Stimulated activated naive CD4-positive, alpha-beta T cell treated with Interleukin-2 at 50 U/mL for 16 hours (primary cell): ENCODE measurements around the gene ADCY3.

Source experiments
- DNase-seq: peaks from one replicate; lab custom pipeline; 2025; lab: John Stamatoyannopoulos, UW

The ADCY3 gene

DNA sequence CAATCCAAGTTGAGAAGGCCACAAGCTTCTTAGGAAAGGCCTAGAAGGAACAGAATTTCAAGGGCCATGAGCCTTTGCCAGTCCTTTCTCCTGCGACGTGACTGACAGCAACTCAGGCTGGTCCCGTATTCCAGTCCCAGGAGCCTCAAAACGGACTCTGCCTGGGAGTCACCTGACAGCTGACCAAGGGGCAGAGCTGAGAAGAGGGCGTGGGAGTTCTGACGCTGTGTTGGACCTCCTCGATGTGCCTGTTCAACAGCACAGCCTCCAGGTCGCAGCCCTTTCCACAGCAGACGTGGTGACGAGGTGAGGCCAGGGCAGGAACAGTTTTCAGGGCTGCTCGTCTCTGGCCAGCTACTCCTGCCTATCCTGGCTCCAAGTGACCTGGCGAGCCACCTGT, 89.3 kb downstream of the ADCY3 start:
- no peak for DNase-seq

DNA sequence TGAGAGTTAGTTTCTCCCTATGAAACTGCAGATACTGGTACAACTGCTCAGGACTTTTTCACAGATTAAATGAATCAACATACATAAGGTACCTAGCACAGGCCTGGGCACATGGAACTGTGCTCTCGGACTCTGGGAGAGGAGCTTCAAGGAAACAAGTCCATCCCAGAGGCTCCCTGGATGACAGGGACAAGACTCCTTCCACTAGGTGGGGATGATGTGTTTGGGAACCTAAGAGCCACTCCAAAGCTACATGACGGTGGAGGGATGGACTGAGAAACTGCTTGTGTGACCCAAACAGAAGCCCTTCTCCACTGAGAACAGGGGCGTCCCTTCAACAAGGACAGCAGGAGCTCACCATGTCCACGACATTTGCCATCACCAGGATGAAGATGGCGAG, 89.7 kb downstream of the ADCY3 start:
- no peak for DNase-seq

DNA sequence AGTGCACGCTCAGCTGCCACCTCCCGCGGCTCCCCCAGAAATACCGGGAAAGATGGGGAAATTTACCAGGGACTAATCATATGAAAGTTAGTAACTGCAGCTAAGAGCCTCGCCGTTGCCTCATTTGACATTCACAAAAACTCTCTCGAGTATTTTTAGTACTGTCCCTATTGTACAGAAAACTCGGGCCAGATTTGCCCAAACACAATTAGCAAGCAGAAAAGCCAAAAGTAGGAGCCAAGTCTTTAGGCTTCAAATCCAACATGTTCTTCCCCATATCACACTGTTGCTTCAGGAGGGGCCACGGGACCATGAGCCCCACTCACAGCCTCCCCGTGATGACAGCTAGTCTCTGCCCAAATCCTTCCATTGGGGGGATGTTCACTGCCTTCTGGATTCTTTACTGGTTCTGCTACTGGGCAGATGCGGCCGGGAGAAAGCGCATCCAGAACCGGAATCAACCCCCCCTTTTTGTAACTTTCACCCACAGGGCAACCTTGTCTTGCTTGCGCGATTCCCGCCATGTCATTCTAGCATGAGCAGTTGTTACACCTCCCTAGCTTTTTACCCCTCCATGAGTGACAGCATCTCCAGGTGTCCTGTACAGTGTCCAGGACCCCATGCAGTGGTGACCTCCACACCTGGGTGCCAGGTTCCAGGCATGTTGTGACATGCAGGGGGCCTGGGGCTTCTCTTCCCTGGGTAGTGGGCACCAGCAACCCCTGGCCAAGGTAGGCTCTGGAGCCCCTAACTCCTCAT, 91.6 kb downstream of the ADCY3 start:
- no peak for DNase-seq

DNA sequence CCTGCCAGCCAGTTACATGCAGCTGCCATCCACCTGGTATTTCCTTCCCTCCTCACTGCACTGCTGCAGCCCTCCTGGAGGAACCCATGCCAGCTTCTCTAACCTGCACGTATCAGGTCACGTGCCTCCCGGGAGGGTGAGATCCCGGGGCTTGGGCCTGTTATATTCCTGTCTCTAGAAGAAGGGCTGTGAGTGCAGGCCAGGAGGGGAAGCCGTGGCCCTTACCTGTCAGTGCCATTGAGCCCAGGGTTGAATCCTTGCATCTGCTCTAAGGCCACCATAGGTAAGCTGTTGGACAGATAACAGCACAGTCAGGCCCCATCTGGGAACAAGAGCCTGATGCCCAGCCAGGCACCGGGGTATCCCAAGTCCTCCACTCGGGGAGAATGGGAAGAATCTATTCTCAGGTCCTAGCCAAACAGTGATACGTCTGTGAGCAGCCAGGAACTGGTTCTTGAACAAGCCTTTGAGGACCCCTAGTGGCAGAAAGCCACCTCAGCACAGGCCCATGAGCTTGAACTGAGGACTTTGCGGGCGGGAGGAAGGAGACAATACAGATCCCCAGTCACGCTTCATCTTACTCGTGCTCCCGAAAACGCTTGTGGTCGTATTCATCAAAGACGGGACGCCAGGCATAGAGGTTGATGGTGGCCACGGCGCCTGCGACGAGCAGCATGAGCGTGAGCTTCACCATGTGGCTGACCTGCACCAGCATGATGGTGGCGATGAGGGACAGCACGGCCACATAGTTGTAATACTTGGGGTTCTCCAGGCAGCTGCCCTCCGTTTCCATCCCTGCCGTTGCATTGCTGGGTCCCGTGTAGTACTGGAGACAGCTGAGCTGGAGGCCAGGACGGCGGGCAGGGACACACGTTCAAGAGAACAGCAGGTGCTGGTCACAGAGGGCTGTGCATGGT, 92.5 kb downstream of the ADCY3 start:
- peak; percentile 56 for DNase-seq

DNA sequence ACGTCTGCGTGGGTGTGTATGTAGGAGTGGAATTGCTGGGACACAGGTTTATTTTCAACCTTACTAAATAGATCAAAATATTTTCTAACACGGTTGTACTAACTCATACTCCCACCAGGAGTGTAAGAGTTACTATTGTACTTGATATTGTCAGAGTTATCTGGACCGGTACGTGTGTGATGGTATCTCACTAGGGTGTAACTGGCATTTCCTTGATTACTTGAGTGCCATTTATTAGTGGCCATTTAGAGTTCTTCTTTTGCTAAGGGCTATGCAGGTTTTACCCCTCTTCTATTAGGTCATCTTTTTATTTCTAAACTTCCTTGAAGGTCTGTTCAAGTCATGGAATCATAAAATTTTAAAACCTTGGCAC, 93.3 kb downstream of the ADCY3 start:
- no peak for DNase-seq

DNA sequence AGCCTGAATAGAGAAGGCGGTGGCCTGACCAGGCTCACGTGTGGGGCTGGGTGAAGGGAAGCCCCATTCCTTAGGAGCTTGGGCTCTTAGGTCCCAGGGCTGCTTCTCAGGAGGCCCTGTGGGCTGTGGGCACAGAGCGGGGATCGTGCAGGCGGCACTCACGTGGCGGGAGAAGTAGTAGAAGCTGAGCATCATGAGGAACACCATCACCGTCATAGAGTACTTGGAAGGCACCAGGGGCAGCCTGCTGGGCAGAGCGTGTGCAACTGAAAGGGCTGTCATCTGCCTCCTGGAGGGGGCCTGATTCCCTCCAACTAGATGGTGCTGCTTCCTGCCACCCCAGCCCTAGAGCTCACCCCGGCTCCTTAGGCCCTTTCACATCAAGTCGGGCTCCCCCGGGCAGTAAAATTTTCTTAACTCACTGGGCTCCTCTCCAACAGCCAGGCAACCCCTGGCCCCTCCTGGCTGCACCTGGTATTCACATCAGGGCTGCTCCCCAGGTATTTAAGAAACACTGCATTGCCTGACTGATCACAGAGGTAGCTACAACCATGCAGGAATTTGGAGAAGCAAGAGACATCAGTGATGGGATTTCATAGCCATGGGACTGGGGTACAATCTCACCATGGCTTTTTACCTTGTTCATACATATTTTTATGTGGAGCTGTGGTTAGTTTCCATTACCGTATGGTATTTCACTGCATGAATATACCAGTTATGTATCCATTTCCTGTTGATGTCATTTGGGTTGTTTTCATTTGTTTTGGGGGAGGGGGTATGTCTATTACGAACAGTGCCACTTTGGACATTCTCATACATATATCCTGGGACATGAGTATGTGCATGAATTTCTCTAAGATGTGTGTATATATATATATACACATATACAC, 93.9 kb downstream of the ADCY3 start:
- no peak for DNase-seq

DNA sequence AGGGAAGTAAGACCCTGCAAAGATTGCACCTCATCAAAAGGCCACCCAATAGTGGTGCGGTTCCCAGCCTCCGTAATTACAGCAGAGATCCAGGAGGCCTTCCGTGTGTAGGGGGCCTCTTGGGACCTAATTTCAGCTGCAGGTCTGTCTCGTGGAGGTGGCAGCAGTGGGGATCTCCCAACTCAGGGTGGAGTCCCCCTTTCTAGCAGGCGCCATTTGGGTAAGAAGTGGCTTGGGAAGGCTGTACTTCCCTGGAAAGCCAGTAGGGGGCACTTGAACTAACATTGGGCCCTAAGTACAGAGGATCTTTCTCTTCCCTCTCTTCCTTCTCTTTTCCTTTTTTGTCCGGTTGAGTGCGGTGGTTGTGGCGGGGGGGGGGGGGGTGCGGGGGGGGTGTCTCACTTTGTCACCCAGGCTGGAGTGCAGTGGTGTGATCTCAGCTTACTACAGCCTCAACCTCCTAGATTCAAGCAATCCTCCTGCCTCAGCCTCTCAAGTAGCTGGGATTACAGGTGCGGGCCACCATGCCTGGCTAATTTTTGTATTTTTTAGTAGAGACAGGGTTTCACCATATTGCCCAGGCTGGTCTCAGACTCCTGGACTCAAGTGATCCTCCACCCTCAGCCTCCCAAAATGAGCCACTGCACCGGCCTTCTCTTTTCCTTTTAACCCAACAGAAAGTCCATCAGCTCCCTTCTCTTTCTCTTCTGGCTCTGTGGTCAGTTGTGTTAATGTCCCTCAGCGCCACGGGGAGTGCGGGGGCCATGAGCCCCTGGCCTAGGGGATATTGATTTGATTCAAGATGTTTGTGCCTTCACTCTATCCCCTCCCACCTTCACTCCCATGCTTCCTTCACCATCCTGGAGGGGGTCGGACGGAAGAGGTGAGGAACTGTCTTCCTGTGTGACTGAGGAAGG, 94.8 kb downstream of the ADCY3 start:
- no peak for DNase-seq

DNA sequence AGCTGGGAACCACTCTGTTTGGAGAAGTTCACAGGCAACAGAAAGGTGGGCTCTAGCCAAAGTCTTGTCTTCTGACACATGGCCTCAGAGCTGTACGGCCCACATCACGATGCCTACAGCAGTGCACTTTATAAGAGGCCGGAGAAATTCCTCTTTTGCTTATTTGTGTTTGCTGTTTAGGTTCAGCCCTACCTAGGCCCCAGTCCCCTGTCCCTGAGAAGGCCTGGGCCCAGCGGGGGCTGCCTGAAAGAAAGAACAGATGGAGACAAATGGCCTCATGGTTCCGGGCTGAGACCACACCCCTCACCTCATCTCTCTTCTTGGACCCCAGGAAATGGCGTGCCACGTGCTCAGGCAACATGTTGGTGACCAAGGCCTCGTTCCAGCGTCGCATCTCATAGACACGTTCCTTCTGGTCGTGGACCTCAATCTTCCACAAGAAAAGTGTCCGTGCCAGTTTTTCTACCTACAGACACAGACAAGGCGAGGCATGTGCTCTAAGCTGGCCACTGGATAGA, 95.9 kb downstream of the ADCY3 start:
- DNase-seq, result no peak

DNA sequence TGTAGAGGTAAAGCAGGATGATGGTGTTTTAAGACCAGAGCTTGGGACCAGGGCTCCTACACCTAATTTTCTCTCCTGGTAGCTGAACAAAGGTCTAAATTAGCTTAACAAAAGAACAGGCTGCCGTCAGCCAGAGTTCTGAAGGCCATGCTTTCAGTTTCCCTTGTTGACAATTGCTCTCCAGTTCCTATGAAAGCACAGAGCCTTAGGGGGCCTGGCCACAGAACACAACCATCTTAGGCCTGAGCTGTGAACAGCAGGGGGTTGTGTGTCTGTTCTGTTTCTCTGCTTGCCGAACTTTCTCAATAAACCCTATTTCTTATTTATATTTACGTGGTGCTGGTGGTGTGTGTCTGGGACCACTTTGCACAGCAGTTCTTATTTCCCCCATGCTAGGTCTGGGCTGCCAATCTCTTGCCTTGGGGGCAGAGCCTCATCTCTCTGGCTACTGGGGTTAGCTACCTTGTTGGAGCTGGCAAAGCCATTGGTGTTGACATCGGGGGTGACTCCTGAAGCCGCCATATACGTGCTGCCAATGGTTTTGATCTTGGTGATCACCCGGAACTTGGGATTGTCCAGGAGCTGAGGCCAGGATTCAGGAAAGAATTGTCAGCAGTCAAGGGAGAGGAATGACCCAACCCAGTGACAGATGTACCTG, 97.9 kb downstream of the ADCY3 start:
- DNase-seq, result no peak

DNA sequence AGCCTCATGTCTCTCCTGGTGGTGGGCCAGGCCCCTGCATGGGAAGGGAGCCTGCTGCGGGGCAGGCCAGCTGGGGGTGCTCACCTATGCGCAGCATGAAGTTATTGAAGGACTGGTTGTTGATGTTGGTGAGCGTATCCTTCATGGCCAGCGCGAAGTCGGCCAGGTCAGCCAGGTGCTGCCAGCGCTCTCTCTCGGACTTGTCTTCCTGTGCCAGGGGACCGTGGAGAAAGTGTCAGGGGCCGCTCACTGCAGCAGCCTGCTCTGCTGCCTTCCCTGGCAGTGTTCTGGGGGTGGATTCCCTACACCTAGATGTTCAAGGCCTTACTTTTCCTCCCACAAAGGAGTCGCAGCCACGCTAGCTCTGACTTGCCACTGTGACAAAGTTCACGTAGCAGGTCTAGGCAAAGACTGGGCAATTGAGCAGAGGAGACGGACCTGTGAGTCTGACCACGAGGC, 98.6 kb downstream of the ADCY3 start:
- DNase-seq, result no peak

DNA sequence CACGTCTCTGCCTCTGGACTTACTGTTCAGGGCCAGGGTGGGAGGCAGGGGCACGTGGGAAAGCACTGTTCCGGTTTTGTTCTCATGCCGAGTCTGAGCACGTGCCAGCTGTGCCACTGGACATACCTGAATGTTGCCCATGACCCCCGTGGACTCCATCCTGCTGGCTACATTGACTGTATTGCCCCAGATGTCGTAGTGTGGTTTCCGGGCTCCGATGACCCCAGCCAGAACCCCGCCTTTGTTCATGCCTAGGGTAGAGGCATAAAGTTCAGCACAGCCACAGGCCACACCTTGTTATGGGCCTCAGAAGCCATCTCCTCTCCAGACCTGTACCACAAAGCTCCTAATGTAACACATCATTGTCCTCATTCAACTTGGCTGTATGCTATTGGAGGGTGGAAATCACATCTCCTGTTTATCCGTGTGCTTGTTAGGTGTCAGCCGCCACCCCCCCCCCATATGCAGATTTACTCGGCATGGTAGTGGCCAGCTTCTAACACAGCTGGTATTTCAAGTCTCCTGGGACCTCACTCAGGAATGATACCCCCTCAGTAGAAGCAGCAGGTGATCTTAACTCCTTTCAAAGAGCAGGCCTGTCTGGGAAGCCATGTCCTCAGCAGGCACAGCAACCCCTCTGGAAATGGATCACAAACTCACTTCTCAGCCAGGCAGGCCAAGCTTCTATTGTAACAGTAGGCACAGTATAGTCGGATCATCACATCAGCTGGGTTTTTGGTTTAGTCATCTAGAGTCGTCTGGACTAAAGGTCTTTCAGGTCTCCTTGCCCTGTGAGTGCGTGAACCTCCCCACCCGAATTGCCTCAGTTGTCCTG, 99.2 kb downstream of the ADCY3 start:
- no peak for DNase-seq

DNA sequence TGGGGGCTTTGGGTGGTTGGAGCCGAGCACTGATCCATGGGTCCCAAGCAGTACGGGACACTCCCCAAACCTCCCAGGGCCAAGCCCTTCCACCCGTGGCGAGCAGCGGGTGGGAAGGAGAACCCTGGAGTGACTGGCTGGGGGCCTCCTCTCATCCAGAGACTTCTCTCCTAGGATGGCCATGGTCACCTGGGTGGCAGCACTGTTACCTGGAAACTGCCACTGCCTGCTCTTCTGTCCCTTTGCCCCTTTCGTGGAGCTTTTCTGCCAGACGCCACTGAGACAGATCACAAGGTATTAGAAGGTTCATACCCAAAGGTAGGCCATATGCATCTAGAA, 99.9 kb downstream of the ADCY3 start:
- no peak for DNase-seq

DNA sequence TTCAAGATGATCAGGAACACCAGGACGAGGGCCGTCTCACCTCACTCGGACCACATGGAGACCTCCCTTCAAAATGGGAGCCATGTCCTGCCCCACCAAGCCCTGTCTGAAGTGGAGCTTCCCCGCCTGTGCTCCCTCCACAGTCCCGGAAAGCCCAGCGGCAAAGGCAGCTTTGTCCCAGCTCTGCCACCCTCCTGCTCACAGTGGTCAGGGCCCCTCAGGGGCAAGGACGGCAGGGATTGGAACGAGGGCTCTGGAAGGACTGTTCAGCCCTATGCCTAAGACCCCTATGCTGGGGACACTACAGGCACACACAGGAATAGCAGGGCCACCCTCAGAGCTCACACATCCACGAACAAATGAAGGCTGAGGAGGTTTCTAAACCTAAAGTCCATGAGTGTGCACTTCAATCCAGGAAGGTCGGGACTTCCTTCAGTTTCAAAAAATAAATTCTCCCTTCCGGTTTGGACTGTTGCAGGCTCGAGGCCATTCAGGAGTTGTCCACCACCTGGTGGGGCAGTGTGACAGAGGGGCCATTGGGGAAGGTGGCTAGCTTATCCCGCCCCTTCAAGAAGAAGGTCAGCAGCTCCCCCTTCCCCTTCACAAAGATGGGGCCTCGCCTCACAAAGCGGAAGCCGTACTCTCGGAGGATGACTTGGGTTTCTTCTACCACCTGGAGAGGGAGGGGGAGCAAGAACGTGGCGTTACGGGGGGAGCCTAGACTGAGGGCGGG, 100.4 kb downstream of the ADCY3 start:
- DNase-seq, result no peak

DNA sequence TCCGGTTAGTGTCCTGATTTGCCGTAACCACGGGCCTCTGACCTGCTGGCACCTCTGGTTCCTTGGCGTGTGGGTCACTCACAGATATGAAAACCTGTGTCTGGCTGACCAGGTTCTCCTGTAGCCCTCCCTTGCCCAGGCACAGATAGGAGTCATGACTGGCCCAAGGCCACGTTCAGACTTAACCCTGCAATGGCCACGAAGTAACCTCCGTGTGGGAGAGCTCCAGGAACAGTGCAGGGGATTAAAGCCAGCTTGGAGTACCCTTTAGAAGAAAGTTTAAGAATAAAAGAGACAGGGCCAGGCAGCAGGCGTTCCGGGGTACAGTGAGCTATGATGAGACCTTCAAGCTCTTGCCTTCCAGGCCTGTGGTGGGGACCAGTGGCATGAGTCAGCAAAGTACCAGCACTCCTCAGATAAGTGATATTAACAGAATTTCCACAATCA, 101.3 kb downstream of the ADCY3 start:
- DNase-seq, result no peak

DNA sequence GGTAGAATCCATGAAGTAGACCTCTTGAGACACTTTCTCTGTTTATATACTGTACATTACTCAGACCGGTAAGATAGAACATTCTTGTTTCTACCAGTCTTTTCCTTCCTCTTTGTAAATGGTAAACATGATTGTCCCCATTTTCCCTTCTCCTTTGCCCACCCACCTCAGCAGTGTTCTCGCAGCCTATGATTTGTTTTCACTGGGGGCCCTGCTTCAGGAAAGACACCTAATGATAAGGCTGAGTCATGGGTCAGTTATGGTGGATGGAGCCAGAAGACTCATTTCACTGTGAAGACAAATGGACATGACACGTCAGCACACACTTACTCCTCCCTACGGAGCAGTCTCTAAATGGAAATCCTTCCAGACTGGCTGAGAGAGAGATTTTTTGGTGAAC, 103.2 kb downstream of the ADCY3 start:
- no peak for DNase-seq

DNA sequence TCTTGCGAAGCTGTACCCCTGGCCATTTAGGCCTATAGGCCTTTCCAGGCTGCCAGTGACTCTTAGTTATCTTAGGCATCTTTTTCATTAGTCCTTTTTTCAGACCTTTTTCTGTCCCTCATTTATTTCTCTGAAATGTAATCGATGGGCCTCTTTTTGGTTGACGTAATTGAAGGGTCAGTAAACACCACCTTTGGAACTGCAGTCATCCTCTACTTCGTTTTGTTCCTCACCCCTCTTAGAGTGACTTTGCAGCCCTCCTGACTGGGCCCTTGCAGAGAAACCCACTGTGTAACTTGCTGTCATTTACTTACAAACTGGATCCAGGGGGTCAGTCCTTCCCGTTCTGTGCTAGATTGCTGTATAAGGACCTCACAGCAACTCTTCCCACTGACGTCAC, 103.6 kb downstream of the ADCY3 start:
- no peak for DNase-seq

DNA sequence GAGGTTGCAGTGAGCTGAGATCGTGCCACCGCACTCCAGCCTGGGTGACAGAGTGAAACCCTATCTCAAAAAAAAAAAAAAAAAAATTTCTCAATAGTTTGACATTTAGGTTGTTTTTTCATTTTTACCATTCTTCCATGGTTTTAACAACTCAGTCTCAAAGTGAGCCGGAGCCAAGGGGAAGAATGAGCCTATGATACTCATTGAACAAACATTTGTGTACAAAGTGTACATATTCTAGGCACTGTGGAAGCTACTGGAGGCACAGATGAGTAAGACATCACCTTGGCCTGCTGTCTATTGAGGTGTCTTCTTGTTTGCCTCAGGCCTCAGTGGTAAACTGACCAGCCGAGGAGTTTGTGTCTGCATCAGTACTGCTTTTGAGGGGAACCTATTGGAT, 104.9 kb downstream of the ADCY3 start:
- DNase-seq, result no peak

DNA sequence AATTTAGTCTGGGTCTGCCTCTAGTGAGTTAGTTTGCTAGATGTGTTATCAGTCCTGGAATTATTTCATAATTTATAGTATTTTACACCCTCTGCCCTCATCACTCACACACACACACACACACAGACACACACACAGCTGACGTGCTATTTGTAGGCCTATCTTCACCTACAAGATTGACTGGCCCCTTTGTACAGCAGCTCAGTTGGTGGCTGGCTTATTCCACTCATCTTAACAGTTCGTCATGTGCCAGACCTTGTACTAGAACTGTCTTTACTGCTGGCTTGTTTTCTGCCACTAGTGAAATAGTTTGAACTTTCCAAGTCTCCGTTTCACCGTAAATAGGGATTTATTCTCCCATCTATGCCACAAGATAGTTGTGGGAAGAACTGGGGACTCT, 105.5 kb downstream of the ADCY3 start:
- DNase-seq, result no peak

DNA sequence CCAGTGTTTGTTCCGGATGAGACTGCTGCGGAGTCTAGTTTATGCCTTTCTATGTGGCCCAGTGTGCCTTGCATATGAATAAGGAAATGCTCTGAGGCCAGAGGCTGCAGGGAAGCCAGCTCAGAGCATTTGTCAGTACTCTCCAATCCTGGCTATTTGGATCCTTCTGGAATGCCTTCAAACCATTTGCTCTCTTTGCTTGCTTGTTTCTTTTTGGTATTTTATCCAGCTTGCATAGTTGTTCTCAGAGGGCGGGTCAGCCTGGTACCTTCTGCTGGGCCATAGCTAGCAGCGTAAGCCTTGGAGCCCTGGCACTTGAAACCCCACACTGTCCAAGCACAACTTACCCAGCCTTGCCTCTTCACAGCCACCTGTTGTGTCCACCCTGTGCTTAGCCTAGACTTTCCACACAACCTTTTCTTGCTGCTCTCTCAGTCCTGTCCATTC, 106.3 kb downstream of the ADCY3 start:
- DNase-seq, result no peak
